Measurements from ENCODE around the gene PARP8. TPM values are rescaled to one million over a fixed set of nuclear protein-coding genes. Genes with fewer than 3 reads are reported as not detected.

Gene PARP8
- total RNA-seq, 2 donors from 2014 or later = 3.9 to 6.6 TPM

- H3K4me3 ChIP-seq = no peak overlapping the region
- no peaks in the 10 kb centered on the region for H3K36me3 ChIP-seq
- peak; percentile 57 to 82 for TF ChIP-seq CTCF (IDR thresholded peaks at IDR 0.05)
- H3K27ac ChIP-seq = no peak overlapping the region
- no peaks in the 10 kb centered on the region for H3K9me3 ChIP-seq
- no peak for DNase-seq (ENCODE audit: low spot score)
- H3K4me1 ChIP-seq = no peaks in the 10 kb centered on the region
- H3K27me3 ChIP-seq = no peaks in the 10 kb centered on the region
Measured at GRCh38 chr5:50751064-50751657, 84.7 kb downstream of the PARP8 start.

GRCh38 chr5:50752800-50753199 is 86.4 kb downstream of the PARP8 start:
- Histone ChIP-seq H3K4me1 (no peaks in the 10 kb centered on the region), H3K4me3 (no peak overlapping the region), H3K9me3 (no peaks in the 10 kb centered on the region), H3K27ac (no peak overlapping the region), H3K36me3 (no peaks in the 10 kb centered on the region), H3K27me3 (no peaks in the 10 kb centered on the region)
- DNase-seq (ENCODE audit: low spot score) = no peak
- TF ChIP-seq CTCF (IDR thresholded peaks at IDR 0.05) = no peak

GRCh38 chr5:50759526-50760270 is 93.3 kb downstream of the PARP8 start:
- Histone ChIP-seq H3K4me1 (no peaks in the 10 kb centered on the region), H3K36me3 (no peaks in the 10 kb centered on the region), H3K9me3 (no peaks in the 10 kb centered on the region)

GRCh38 chr5:50763351-50763750 is 96.9 kb downstream of the PARP8 start:
- Histone ChIP-seq H3K4me3 (no peak overlapping the region), H3K27ac (no peak overlapping the region), H3K36me3 (no peaks in the 10 kb centered on the region), H3K4me1 (no peaks in the 10 kb centered on the region), H3K27me3 (no peaks in the 10 kb centered on the region), H3K9me3 (no peaks in the 10 kb centered on the region)
- no peak for TF ChIP-seq CTCF (IDR thresholded peaks at IDR 0.05)
- no peak for DNase-seq (ENCODE audit: low spot score)

More at GRCh38 chr5:50759526-50760270, 93.3 kb downstream of the PARP8 start:
- H3K27me3 ChIP-seq = no peaks in the 10 kb centered on the region
- no peak for DNase-seq (ENCODE audit: low spot score)
- no peak overlapping the region for H3K27ac ChIP-seq
- no peak for TF ChIP-seq CTCF (IDR thresholded peaks at IDR 0.05)
- no peak overlapping the region for H3K4me3 ChIP-seq

- Histone ChIP-seq H3K4me3 (no peak overlapping the region), H3K9me3 (no peaks in the 10 kb centered on the region), H3K36me3 (no peaks in the 10 kb centered on the region), H3K27ac (no peak overlapping the region), H3K4me1 (no peaks in the 10 kb centered on the region), H3K27me3 (no peaks in the 10 kb centered on the region)
- no peak for DNase-seq (ENCODE audit: low spot score)
- TF ChIP-seq CTCF (IDR thresholded peaks at IDR 0.05) = no peak
Measured at GRCh38 chr5:50763846-50764245, 97.4 kb downstream of the PARP8 start.

Measured in right atrium auricular region (tissue), 2 donors.